ENCODE measurements around the gene SOX8.

GRCh38 chr16:945271-946047 lies 36.1 kb upstream of the SOX8 start:
- TF ChIP-seq CTCF (IDR thresholded peaks at IDR 0.05), result no peak
- no peak for TF ChIP-seq POLR2A (IDR thresholded peaks at IDR 0.05)
- no peak for TF ChIP-seq EP300 (IDR thresholded peaks at IDR 0.05)
- TF ChIP-seq POLR2AphosphoS5 (IDR thresholded peaks at IDR 0.05), result no peak

All from sigmoid colon (tissue), 4 donors.